OCI-LY7 (cell line): ENCODE results near the gene LRRC9.

Source experiments
- CTCF ChIP-seq: fragments of 200-600 bp; sonication (generic); conservative IDR thresholded peaks from 2 replicates; pipeline ENCODE4 v1.5.1; 2014; ENCODE audit warnings: mild to moderate bottlenecking, antibody characterized with exemption, low read length, moderate library complexity, mixed read lengths
- EZH2phosphoT487 ChIP-seq: fragments of 200-600 bp; sonication (generic); IDR thresholded peaks from 2 replicates; pipeline ENCODE4 v1.6.1; 2018; ENCODE audit warnings: low read depth, borderline replicate concordance, mild to moderate bottlenecking, mixed run types, antibody characterized with exemption, low read length, moderate library complexity, mixed read lengths

GRCh38 chr14:60101786-60102185 is 181.8 kb downstream of the LRRC9 start:
- no peak for TF ChIP-seq CTCF
- TF ChIP-seq EZH2phosphoT487: no peak
